GM12873 (cell line): ENCODE data around the gene LAMB4.

Experiments used
- CTCF ChIP-seq: IDR thresholded peaks from 2 replicates; pipeline ENCODE4 v1.5.1; 2012; ENCODE audit warnings: low read depth, mild to moderate bottlenecking, moderate library complexity, low read length, control low read depth; ENCODE audit not compliant: insufficient read depth; ENCODE audit errors: missing control alignments

The LAMB4 gene

GRCh38 chr7:108079276-108079647 is 50.9 kb downstream of the LAMB4 start:
- TF ChIP-seq CTCF = no peak

GRCh38 chr7:108078691-108079090 is 51.5 kb downstream of the LAMB4 start:
- TF ChIP-seq CTCF = no peak

GRCh38 chr7:108078211-108078673 is 51.9 kb downstream of the LAMB4 start:
- no peak for TF ChIP-seq CTCF

- no peak for TF ChIP-seq CTCF
Observed at GRCh38 chr7:108077709-108078108, 52.5 kb downstream of the LAMB4 start.

GRCh38 chr7:108076156-108076555 is 54.0 kb downstream of the LAMB4 start:
- no peak for TF ChIP-seq CTCF

- no peak for TF ChIP-seq CTCF
Observed at GRCh38 chr7:108073305-108074070, 56.7 kb downstream of the LAMB4 start.

- TF ChIP-seq CTCF = no peak
Observed at GRCh38 chr7:108072739-108073138, 57.4 kb downstream of the LAMB4 start.
